ENCODE results near the gene PPT1.

Gene PPT1

GRCh38 chr1:40039757-40040510 is 57.1 kb downstream of the PPT1 start (continued):
- TF ChIP-seq, protein P1, sequence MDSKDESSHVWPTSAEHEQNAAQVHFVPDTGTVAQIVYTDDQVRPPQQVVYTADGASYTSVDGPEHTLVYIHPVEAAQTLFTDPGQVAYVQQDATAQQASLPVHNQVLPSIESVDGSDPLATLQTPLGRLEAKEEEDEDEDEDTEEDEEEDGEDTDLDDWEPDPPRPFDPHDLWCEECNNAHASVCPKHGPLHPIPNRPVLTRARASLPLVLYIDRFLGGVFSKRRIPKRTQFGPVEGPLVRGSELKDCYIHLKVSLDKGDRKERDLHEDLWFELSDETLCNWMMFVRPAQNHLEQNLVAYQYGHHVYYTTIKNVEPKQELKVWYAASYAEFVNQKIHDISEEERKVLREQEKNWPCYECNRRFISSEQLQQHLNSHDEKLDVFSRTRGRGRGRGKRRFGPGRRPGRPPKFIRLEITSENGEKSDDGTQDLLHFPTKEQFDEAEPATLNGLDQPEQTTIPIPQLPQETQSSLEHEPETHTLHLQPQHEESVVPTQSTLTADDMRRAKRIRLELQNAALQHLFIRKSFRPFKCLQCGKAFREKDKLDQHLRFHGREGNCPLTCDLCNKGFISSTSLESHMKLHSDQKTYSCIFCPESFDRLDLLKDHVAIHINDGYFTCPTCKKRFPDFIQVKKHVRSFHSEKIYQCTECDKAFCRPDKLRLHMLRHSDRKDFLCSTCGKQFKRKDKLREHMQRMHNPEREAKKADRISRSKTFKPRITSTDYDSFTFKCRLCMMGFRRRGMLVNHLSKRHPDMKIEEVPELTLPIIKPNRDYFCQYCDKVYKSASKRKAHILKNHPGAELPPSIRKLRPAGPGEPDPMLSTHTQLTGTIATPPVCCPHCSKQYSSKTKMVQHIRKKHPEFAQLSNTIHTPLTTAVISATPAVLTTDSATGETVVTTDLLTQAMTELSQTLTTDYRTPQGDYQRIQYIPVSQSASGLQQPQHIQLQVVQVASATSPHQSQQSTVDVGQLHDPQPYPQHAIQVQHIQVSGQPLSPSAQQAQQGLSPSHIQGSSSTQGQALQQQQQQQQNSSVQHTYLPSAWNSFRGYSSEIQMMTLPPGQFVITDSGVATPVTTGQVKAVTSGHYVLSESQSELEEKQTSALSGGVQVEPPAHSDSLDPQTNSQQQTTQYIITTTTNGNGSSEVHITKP (tag by site-specific recombination; IDR thresholded peaks at IDR 0.05): 0 out of 2 replicates have a peak, but pooled peaks have one; percentile 42
- TF ChIP-seq, protein P2, sequence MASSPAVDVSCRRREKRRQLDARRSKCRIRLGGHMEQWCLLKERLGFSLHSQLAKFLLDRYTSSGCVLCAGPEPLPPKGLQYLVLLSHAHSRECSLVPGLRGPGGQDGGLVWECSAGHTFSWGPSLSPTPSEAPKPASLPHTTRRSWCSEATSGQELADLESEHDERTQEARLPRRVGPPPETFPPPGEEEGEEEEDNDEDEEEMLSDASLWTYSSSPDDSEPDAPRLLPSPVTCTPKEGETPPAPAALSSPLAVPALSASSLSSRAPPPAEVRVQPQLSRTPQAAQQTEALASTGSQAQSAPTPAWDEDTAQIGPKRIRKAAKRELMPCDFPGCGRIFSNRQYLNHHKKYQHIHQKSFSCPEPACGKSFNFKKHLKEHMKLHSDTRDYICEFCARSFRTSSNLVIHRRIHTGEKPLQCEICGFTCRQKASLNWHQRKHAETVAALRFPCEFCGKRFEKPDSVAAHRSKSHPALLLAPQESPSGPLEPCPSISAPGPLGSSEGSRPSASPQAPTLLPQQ (tag by site-specific recombination; IDR thresholded peaks at IDR 0.05): peak; percentile 22
- TF ChIP-seq, protein P3, sequence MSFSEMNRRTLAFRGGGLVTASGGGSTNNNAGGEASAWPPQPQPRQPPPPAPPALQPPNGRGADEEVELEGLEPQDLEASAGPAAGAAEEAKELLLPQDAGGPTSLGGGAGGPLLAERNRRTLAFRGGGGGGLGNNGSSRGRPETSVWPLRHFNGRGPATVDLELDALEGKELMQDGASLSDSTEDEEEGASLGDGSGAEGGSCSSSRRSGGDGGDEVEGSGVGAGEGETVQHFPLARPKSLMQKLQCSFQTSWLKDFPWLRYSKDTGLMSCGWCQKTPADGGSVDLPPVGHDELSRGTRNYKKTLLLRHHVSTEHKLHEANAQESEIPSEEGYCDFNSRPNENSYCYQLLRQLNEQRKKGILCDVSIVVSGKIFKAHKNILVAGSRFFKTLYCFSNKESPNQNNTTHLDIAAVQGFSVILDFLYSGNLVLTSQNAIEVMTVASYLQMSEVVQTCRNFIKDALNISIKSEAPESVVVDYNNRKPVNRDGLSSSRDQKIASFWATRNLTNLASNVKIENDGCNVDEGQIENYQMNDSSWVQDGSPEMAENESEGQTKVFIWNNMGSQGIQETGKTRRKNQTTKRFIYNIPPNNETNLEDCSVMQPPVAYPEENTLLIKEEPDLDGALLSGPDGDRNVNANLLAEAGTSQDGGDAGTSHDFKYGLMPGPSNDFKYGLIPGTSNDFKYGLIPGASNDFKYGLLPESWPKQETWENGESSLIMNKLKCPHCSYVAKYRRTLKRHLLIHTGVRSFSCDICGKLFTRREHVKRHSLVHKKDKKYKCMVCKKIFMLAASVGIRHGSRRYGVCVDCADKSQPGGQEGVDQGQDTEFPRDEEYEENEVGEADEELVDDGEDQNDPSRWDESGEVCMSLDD (tag by site-specific recombination; IDR thresholded peaks at IDR 0.05): peak; percentile 70
- TF ChIP-seq REST (tag by site-specific recombination; IDR thresholded peaks at IDR 0.05): no peak
- 0 out of 2 replicates have a peak, but pooled peaks have one; percentile 28 for TF ChIP-seq ZNF184 (tag by site-specific recombination; IDR thresholded peaks at IDR 0.05)
- no peak for TF ChIP-seq ZNF132 (tag by site-specific recombination; IDR thresholded peaks at IDR 0.05; ENCODE audit: borderline replicate concordance)
- TF ChIP-seq ZNF837 (tag by site-specific recombination; IDR thresholded peaks at IDR 0.05): no peak
- no peak for TF ChIP-seq ZNF133 (tag by site-specific recombination; IDR thresholded peaks at IDR 0.05)
- TF ChIP-seq ZNF571 (tag by site-specific recombination; IDR thresholded peaks at IDR 0.05): no peak
- peak; percentile 62 for TF ChIP-seq ZFHX2 (tag by site-specific recombination; conservative IDR thresholded peaks at IDR 0.05)
- no peak for TF ChIP-seq KLF9 (tag by site-specific recombination; IDR thresholded peaks at IDR 0.05; ENCODE audit: low read depth)
- peak; percentile 65; the same call in 1 of the 2 replicates for TF ChIP-seq ZNF501 (tag by site-specific recombination; IDR thresholded peaks at IDR 0.05)
- TF ChIP-seq ZNF223 (tag by site-specific recombination; IDR thresholded peaks at IDR 0.05): peak; percentile 64; the same call in 1 of the 2 replicates
- 0 out of 2 replicates have a peak, but pooled peaks have one; percentile 19 for TF ChIP-seq ZNF513 (tag by site-specific recombination; IDR thresholded peaks at IDR 0.05)
- TF ChIP-seq TCF7L2 (IDR thresholded peaks at IDR 0.05; ENCODE audit: borderline replicate concordance, low read depth, low read length): no peak
- no peak for TF ChIP-seq ZNF202 (tag by site-specific recombination; IDR thresholded peaks at IDR 0.05; ENCODE audit: borderline replicate concordance)
- no peak for TF ChIP-seq ZNF549 (tag by site-specific recombination; IDR thresholded peaks at IDR 0.05)
- no peak for TF ChIP-seq ZNF596 (tag by site-specific recombination; IDR thresholded peaks at IDR 0.05)
- TF ChIP-seq ZNF16 (tag by site-specific recombination; IDR thresholded peaks at IDR 0.05; ENCODE audit: low read depth): no peak
- TF ChIP-seq ZNF148 (tag by site-specific recombination; IDR thresholded peaks at IDR 0.05; ENCODE audit: borderline replicate concordance): no peak
- peak; percentile 35; the same call in 1 of the 2 replicates for TF ChIP-seq ZNF366 (tag by site-specific recombination; conservative IDR thresholded peaks at IDR 0.05)
- 0 out of 2 replicates have a peak, but pooled peaks have one; percentile 41 for TF ChIP-seq ZNF146 (tag by site-specific recombination; IDR thresholded peaks at IDR 0.05)
- TF ChIP-seq ZNF266 (tag by site-specific recombination; IDR thresholded peaks at IDR 0.05; ENCODE audit: low read depth): no peak
